UCSD-AML1 (cell line): ENCODE measurements around the gene CMTM1.

Source experiments
- DNase-seq: peaks from one replicate; lab custom pipeline; 2025; ENCODE audit not compliant: unreplicated experiment; lab: John Stamatoyannopoulos, UW

The CMTM1 gene

GRCh38 chr16:66538910-66539309 is 27.3 kb upstream of the CMTM1 start:
- no peak for DNase-seq

- DNase-seq: peak; percentile 36
Observed at GRCh38 chr16:66539623-66540469, 26.4 kb upstream of the CMTM1 start.

- no peak for DNase-seq
Observed at GRCh38 chr16:66541388-66542355, 24.6 kb upstream of the CMTM1 start.

- no peak for DNase-seq
Observed at GRCh38 chr16:66542396-66542795, 23.8 kb upstream of the CMTM1 start.

GRCh38 chr16:66543541-66543940 is 22.7 kb upstream of the CMTM1 start:
- DNase-seq: no peak

GRCh38 chr16:66544016-66544757 is 22.1 kb upstream of the CMTM1 start:
- DNase-seq: no peak

- no peak for DNase-seq
Observed at GRCh38 chr16:66547101-66547989, 18.9 kb upstream of the CMTM1 start.

- no peak for DNase-seq
Observed at GRCh38 chr16:66548068-66548467, 18.2 kb upstream of the CMTM1 start.

GRCh38 chr16:66548868-66549267 is 17.4 kb upstream of the CMTM1 start:
- no peak for DNase-seq

GRCh38 chr16:66549284-66550131 is 16.7 kb upstream of the CMTM1 start, which contains the start of gene TK2:
TSS of gene TK2 (minus strand) at chr16:66550122. CDS start at chr16:66550061, 61 bp downstream.
- peak; percentile 76 for DNase-seq

GRCh38 chr16:66551348-66551759 is 14.9 kb upstream of the CMTM1 start:
- peak; percentile 52 for DNase-seq

GRCh38 chr16:66551788-66552285 is 14.4 kb upstream of the CMTM1 start:
- DNase-seq: no peak

- peak; percentile 96 for DNase-seq
Observed at GRCh38 chr16:66552286-66553177, 13.7 kb upstream of the CMTM1 start, which contains the start of gene CKLF. TSS of gene CKLF (plus strand) at chr16:66552576. CDS start at chr16:66552716, 140 bp downstream.

- DNase-seq: no peak
Observed at GRCh38 chr16:66553223-66553622, 13.0 kb upstream of the CMTM1 start.

- no peak for DNase-seq
Observed at GRCh38 chr16:66554021-66554420, 12.2 kb upstream of the CMTM1 start.

- DNase-seq: no peak
Observed at GRCh38 chr16:66554495-66554894, 11.7 kb upstream of the CMTM1 start.

GRCh38 chr16:66560107-66560506 is 6.1 kb upstream of the CMTM1 start:
- DNase-seq: no peak
